ENCODE measurements around the gene FKBP15.
"Not testable (repeated sequence)": the region's sequence is repeated elsewhere in the genome, so short reads cannot be mapped to it uniquely, and the experiment has no call there.

Gene FKBP15

DNA sequence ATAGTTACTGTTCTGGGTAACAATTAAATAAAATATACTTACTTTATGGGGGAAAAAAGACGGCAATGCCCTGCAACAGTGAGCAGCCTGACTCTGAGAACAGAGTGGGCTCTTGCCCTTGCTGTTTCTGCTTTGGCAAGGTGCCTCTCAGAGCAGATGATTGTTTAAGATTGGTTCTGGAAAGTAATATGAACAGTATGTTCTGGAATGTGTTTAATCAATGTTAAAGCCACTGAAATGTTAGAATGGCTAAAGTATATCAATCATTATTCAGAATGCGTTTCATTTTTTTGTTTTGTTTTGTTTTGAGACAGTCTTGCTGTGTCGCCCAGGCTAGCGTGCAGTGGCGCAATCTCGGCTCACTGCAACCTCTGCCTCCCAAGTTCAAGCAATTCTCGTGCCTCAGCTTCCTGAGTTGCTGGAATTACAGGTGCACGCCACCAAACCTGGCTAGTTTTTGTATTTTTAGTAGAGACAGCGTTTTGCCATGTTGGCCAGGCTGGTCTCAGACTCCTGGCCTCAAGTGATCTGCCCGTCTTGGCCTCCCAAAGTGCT lies 14.7 kb upstream of the FKBP15 start:
- not testable (repeated sequence) for DNase-seq

DNA sequence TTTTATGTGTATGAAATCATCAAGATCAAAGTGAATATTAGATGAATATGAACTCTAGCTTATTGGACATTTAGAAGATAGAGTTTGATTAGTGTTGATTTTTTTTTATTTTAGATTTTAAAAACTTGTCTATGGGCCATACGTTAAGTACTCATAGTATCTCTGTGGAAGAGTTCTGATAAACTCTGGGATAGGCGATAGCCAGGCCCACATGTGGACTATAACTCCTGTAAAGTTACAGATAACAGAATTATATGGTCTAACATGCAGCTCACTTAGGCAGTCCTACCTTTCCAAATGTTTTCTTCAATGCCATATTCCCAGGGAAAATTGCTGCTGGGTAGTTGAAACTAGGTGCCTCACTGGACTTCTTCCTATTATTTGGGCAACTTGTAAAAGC lies 10.6 kb upstream of the FKBP15 start:
- DNase-seq = no peak

DNA sequence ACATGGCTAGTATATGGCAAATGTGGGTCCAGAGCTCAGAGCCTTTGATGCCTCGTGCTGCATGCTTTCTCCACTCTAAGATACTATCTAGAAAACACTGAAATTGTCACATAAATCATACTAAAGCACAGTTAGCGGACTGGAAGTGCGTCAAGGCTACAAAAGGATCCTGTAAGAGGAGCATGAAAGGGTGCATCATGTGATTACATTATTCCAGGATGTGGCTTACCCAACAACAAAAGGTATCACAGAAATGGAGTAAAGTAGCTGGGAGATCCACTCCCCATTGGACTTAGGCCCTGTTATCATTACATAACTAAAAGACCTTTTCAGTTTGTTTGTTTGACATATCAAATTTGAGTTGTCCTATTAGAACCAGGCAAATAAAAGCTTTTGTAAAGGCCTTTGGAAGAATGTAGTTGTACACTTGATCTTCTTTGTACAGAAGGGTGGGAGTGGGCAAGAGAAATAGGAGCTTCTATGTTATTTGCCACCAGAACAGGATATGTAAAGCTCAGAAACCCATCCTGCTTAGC lies 7.1 kb upstream of the FKBP15 start:
- no peak for DNase-seq

DNA sequence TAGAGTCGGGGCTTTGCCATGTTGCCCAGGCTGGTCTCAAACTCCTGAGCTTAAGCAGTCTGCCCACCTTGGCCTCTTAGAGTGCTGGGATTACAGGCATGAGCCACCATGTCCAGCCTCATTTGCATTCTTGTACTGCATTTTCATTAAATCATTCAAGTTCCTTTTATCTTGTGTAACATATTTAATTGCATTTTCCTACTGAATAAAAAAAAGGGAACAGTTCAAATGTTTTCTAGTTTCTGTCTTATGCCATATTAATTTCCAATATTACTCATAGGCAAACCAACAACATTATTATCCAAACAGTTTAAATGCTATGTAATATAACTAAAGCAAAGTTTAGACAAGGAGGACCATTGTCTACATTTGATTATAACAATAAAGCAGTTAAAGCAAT lies 6.4 kb upstream of the FKBP15 start:
- DNase-seq = no peak

DNA sequence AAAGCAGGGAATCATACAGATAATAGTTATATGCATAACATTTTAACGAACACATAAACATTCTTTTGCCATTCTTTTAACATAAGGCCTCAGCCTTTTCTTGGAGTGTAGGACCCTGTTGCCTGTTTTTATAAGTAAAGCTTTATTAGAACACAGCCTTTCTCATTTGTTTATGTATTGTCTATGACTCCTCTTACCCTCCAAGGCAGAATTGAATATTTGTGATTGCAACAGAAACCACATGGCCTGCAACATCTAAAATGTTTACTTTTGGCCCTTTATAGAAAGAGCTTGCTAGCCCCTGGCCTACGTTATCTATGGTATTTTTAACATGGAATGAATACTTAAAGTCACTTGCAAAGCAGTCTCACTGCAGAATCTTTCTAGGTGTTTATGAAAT lies 2.9 kb upstream of the FKBP15 start:
- DNase-seq = no peak

DNA sequence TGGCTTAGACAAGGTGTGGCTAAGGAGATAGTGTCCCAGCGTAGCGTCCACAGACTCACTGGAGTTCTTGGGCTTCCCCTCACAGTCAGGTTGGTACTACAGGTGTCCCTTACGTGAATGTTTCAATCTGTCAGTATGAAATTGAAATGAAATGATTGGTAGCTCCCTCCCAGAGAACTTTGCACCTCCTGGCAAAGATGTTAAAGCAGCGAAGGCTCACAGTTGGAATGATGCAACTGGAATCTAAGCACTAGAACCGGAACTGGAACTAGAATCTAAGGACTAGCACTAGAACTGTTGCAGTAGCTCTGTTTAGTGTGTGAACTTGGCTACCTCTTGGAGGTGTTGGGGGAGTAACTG lies 1.4 kb upstream of the FKBP15 start:
- no peak for DNase-seq

DNA sequence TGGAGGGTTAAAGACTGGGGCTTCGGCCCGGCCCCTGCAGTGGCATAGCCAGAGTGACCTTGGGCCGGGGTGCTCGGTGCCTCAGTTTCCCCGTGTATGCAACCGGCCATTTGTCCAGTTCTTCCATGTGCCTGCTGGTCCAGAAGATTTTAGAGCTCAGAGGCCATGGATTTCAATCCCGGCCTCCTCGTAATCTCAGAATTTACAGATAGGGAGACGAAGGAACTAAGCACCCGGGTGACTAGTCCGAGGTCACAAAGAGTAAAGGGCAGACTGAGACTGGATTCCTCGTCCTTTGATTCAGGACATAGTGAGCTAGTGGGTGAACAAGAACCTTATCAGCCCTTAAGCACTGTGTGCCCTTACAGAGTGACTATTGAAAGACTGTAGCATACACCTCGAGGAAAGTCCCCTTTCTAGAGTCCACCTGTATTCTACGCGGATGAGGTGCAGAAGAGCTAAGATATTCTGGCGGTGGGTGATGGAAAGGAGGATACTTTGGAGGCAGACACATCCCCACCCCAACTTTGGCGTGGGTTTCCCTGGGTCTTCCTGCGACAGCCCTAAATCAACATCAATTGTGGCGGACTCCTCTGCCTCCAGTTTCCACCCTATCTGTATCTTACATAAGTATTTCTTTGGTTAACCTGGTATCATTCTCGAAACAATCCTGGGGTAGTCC lies 864 bp upstream of the FKBP15 start:
- DNase-seq = no peak

DNA sequence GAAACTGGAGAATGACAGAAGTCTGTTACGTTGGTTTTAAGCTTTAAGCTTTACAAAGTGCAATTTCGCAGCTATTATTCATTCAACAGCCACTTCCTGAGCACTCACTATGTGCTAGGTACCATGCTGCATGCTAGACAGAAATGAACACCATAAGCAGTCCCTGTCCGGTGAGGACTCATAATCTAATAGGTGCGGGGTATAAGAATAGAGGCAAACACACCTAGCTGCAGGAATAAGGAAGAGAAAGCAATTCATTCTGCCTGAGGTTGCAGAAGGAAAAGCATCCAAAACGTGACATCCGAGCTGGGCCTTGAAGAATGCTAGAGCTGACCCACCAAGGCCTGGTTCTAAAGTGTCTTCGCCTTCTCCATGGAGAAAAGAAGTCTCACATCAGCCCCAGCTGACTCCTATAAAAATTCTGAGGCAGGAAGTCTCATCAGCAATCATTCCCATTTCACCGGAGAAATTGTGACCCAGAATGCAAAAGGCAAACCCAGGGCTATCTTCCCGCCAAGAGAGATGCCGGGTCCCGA lies 542 bp downstream of the FKBP15 start:
- no peak for DNase-seq

DNA sequence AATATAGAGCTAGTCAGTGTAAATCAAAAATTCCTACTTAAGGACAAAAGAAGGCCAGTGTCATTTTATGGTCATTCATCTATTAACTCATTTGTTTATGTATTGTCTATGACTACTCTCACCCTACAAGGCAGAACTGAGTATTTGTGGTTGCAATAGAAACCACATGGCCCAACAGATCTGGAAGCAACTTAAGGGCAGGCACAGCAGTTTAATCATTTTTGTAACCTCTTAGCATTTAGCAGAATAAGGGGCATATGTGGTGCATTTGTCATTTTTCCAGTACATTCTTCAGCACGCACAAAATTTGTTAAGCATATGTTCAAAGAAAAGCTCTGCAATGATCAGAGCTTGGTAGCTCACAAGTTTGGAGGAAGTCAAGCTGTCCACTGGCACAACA lies 1.1 kb downstream of the FKBP15 start:
- no peak for DNase-seq

DNA sequence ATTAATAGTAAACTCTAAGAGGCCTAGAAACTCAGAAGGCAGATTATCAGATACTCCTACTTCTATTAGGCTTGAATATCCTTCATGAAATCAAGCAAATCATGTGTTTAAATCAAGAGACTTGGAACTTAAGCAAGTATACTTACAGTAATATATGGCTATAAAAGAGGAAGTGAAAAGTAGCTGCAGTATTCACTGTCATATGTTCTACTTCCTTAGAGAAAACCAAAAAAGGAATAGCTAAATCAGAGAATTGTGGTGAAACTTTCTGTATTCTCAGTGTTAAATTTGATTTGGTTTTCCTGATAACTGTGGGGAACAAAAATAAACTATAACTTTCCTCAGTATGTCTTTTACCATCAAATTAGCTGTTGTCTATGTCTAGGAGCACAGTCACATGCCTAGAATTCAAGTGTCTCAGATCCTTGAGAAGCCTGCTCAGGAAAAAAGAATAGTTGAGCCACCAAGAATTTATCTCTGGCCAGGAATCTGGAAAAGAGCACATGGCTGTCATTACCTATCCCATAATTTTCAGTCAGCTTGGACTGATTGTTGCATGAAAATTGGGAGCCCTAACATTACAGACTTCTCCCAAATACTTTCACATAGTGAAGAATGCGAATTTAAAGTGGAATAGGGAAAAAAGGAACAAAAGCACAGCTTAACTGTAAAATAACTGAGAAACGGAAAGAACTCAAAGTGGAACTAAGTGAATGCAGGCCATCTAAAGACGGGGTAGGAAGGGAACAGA lies 1.7 kb downstream of the FKBP15 start:
- no peak for DNase-seq

DNA sequence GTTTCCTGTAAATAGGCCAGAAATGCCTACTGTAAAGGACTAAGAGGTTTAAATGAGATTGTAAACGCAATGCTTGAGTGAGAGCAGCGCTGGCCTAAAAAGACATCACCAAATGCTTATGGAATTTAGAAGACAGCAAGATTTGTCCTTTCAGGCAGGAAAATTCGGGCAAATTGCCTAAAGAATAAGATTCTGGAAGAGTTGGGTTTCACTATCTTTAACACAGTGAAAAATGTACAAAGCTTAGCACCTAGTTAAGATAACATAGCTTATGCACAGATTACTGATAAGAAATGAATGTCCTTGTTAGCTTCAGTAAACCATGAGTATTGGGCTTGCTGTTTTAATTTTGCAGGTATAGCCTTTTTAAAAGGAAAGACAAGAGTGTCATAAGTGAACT lies 4.7 kb downstream of the FKBP15 start:
- no peak for DNase-seq

DNA sequence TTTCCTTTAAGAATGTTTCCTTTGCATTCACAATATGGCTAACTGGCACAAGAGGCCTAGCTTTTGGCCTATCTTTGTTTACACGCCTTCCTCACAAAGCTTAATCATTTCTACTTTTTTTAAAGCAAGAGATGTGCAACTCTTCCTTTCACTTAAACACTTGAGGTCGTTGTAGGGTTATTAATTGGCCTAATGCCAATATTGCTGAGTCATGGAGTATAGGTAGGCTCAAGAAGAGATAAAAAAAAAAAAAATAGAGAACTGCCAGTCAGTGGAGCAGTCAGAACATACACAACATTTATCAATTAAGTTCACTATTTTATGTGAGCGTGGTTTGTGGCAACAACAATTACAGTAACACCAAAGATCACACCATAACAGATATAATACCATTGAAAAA lies 5.9 kb downstream of the FKBP15 start:
- DNase-seq = no peak

DNA sequence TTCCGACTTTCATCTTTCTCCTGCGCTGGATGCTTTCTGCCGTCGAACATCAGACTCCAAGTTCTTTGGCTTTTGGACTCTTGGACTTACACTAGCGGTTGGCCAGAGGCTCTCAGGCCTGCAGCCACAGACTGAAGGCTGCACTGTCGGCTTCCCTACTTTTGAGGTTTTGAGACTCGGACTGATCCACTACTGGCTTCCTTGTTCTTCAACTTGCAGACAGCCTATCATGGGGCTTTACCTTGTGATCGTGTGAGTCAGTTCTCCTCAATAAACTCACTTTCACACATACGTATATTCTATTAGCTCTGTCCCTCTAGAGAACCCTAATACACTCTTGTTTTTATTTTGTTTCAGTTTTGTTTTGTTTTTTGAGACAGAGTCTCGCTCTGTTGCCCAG lies 10.3 kb downstream of the FKBP15 start:
- no peak for DNase-seq

DNA sequence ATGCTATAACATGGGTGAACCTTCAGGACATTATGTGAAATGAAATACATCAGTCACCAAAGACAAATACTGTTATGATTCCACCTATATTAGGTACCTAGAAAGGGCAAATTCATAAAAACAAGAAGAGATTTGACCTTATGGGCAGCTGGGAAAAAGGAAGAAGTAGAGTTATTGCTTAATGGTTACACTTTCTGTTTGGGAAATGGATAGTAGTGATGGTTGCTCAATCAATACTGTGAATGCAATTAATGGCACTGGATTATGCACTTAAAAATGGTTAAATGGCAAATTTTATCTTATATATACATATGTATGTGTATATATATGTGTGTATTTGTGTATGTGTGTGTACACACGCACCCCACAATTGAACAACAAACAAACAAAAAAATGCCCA lies 15.2 kb downstream of the FKBP15 start:
- no peak for DNase-seq

DNA sequence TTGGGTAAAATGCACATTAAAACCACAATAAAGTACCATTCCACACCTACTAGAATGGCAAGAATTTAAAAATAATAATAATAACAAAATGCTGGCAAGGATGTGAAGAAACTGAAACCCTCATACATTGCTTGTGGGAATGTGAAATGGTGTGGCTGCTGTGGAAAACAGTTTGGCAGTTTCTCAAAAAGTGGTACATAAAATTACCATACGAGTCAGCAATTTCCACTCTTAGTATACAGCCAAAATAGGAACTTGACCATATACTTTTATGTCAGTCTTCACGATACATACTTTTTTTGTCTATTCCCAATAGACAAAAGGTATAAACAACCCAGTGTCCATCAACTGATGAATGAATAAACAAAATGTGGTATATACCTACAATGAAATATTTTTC lies 15.6 kb downstream of the FKBP15 start:
- no peak for DNase-seq

DNA sequence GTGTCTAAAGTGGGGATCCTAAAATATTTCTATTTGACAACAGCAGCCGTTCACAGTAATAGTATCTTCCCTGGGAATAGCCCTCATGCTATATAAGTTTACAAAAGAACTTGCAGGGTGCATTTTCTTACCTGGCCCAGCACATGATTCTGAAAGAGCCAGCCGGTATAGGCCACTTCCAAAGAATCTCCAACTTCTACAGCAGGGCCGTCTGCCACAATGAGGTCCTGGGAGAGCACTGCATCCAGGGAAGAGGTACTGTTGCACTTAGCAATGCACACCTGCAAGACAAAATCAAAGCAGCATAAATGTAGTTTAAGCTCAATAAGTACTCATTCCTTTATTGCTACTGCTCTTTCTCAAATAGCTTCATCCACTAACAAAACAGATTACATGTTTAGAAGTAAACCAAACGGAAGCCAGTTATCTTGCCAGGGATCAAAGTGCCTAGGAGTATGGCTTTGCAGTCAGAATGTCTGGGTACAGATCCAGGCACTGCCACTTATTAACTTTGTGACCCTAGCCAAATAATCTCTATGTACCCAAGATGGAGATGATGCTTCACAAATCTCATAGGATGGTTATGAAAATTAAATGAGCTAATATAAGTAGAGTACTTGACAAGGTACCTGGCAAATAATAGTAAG lies 21.3 kb downstream of the FKBP15 start:
- no peak for DNase-seq

DNA sequence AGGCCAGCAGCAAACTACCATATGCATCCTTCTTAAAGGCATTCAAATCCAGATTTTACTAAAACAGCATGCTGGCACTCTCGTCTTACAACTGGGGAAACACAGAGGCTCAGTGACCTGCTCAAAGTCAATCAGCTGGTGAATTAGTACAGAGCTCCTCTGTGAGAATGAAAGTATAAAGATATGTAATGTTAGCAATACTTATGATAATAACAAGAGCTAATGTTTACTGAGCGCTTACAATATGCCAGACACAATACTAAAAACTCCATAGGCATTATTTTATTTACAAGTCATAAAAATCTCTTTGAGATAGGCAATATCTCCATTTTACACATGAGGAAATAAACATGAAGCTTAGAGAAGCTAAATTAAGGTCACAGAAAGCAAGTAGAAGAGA lies 28.6 kb downstream of the FKBP15 start:
- DNase-seq = no peak

DNA sequence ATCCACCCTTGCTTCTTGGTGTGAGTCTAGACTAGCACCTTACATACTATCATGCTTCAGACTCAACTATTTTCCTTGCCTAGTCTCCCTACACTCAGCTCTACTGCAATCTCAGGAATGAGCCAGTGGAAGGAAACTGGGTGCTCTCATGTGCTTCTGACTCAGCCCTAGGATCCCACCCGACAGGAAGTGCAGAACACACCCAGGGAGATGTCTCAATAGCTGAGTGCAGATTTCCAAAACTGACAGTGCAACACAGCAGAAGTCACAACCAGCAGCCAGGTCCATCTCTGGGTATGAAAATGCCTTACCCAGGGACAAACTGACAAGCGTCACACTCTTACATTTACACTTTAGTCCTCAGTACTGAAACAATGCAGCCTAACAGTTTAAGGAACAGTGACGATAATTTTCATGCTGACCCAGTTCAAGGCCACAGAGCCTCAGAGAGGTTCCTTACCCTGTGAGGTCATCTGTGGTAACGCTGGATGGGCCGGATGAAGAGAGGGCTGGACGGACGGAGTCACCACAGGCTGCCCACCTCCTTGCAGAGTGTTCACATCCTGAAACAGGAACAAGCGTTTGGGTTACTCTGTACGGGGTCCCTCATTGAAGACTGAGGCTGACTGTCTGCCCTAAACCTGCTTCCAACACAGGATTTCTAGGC lies 33.0 kb downstream of the FKBP15 start:
- DNase-seq = no peak

DNA sequence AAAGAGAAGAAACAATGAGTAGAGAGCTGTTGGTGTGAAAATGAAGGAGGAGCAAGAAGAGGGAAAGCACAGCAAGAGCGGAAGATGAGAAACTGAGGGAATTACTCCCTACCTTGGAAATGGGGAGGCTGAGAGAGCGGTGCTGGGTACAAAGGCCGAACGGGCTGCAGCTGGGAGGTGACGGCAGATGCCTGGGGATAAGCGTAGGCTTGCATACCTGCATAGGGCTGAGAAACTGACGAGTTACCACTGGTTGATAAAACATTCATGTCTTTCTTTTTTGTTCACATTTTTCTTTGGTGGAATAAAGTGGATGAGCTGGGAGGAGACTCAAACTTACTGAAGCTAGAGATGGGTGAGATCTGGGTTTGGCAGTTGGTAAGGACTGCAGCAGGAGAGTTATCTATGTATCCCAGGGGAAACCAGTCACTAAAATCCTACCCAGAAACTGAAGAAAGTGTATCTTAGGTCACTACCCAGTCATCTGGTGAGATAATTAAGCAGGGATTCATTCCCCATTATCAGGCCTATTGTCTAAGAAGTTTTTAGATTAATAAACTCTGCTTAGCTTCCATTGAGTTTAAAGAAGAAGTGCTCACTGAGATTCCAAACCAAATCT lies 34.8 kb downstream of the FKBP15 start:
- DNase-seq = no peak

DNA sequence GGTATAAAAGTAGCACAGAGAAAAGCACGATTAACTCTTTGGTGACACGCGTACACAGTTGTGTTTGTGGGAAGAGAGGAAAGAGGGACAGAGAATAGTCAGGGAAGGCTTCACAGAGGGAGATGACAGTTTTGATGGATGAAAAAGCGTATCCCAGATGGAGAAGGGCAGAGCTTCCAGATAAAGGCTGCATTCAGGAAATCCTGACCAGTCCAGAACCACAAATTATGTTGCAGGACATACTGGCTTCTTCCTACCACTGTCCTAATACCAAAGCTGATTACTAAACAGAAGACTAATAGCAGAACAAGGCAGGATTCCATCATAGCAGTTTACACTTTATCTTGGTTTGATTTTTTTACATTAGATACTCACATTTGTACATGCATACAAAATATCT lies 35.8 kb downstream of the FKBP15 start:
- no peak for DNase-seq

DNA sequence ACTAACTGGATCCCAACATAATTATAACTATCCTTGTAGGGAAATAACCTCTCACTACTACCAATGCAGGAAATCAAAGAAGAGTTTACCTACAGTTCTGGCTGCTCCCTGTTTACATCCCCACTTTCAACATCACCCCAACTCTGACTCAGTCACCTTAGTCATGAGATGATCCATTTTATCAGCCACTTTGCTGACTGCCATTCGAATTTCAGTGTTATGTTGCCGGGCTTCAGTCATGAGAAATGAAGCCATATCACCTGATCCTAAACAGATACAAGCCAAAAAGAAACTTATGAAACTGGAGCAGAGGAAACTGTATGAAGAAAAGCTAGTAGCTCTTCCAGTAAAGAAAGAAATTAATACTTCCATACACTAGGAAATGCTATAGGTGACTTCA lies 36.5 kb downstream of the FKBP15 start:
- DNase-seq = no peak

DNA sequence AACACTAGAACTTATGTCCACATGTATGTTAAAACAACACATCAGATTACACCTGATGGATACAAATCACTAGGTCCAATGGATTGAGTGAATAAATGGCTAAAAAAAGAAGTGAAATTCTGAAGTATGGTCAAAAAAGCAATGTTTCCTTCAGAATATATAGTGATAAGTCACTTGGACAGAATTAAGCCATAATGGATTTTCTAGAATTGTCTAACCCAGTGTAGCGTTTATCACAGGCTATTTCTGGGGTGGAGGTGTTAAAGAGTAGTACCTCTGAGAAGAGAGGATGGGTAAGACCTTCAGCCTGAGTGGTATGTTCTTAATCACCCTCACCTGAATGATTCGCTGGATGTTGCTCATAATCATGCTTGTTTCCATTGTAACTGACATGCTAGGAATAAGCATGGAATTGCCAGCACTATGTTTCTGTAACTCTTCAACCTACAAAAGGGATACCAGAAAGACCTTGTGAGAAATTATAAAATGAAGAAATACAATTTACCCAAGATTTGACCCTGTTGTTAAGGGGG lies 37.1 kb downstream of the FKBP15 start:
- no peak for DNase-seq
